GM18868 (cell line): Measurements from ENCODE around the gene ATP5MC2.
"Not testable (repeated sequence)": the region's sequence is repeated elsewhere in the genome, so short reads cannot be mapped to it uniquely, and the experiment has no call there.

Experiments
- ATAC-seq: cut with Tn5 transposase; IDR thresholded peaks from one replicate; pipeline ENCODE4 v1.9.1; 2021; ENCODE audit warnings: mild to moderate bottlenecking, moderate library complexity; ENCODE audit not compliant: unreplicated experiment

ATP5MC2 gene

GRCh38 chr12:53675701-53676607 lies at the start of gene ATP5MC2:
TSS of gene ATP5MC2 (minus strand) at chr12:53676083. CDS start at chr12:53672614, 3,469 bp downstream.
- ATAC-seq: peak; percentile 94

- no peak for ATAC-seq
Observed at GRCh38 chr12:53722450-53723041, 46.7 kb upstream of the ATP5MC2 start.

GRCh38 chr12:53720946-53721345 lies 45.1 kb upstream of the ATP5MC2 start:
- ATAC-seq: no peak

- no peak for ATAC-seq
Observed at GRCh38 chr12:53719649-53720048, 43.8 kb upstream of the ATP5MC2 start.

GRCh38 chr12:53718567-53718966 lies 42.7 kb upstream of the ATP5MC2 start:
- not testable (repeated sequence) for ATAC-seq

- ATAC-seq: no peak
Observed at GRCh38 chr12:53717319-53717718, 41.4 kb upstream of the ATP5MC2 start.

GRCh38 chr12:53714004-53714403 lies 38.1 kb upstream of the ATP5MC2 start:
- no peak for ATAC-seq

- ATAC-seq: no peak
Observed at GRCh38 chr12:53713516-53713915, 37.6 kb upstream of the ATP5MC2 start.

- ATAC-seq: no peak
Observed at GRCh38 chr12:53712059-53712643, 36.3 kb upstream of the ATP5MC2 start.

GRCh38 chr12:53710091-53710490 lies 34.2 kb upstream of the ATP5MC2 start:
- ATAC-seq: no peak

GRCh38 chr12:53709671-53710070 lies 33.8 kb upstream of the ATP5MC2 start:
- ATAC-seq: no peak

GRCh38 chr12:53706080-53706479 lies 30.2 kb upstream of the ATP5MC2 start:
- ATAC-seq: no peak

GRCh38 chr12:53703756-53704155 lies 27.9 kb upstream of the ATP5MC2 start:
- ATAC-seq: no peak

- no peak for ATAC-seq
Observed at GRCh38 chr12:53701518-53702264, 25.8 kb upstream of the ATP5MC2 start.

GRCh38 chr12:53700567-53700966 lies 24.7 kb upstream of the ATP5MC2 start:
- no peak for ATAC-seq

GRCh38 chr12:53699678-53700025 lies 23.8 kb upstream of the ATP5MC2 start:
- ATAC-seq: no peak

- ATAC-seq: no peak
Observed at GRCh38 chr12:53698948-53699677, 23.2 kb upstream of the ATP5MC2 start.

- no peak for ATAC-seq
Observed at GRCh38 chr12:53696655-53697331, 20.9 kb upstream of the ATP5MC2 start.

GRCh38 chr12:53696285-53696654 lies 20.4 kb upstream of the ATP5MC2 start:
- no peak for ATAC-seq
